NCI-H82 (cell line): ENCODE results near the gene ACAT2.

Source experiments
- DNase-seq: peaks from one replicate; lab custom pipeline; 2025; lab: John Stamatoyannopoulos, UW

The ACAT2 gene

DNA sequence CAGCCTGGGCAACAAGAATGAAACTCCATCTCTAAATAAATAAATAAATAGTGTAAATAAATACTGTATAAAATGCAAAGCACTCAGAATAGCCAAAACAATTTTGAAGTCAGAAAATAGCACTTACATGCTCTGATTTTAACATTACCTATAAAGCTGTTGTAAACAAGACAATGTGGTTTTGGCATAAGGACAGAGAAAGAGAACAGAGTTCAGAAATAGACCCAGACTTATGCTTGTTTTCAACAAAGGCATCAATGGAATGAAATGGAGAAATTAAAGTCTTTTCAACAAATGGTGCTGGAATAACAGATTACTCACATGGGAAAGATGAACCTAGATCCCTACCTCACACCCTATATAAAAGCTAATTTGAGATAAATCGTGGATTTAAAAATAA lies 10.4 kb downstream of the ACAT2 start:
- no peak for DNase-seq

DNA sequence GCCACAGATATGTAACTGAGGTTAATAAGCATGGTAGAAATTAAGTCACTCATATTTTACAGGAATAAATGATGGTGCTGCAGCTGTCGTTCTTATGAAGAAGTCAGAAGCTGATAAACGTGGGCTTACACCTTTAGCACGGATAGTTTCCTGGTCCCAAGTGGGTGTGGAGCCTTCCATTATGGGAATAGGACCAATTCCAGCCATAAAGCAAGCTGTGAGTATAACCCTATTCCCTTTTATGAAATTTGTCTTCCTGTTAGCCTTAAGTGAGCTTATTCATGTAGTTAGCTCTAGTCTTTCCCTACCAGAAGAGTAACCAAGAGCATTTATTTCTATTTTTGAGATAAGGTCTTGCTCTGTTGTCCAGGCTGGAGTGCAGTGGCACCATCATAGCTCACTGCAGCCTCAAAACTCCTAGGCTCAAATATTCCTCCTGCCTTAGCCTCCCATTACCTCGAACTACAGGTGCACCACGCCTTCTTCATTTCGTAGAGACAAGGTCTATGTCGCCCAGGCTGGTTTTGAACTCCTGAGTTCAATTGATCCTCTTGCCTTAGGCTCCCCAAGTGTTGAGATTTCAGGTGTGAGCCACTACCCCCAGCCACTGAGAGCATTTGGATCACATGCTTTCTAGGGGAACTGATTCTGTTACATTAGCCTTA lies 15.5 kb downstream of the ACAT2 start:
- DNase-seq: no peak

DNA sequence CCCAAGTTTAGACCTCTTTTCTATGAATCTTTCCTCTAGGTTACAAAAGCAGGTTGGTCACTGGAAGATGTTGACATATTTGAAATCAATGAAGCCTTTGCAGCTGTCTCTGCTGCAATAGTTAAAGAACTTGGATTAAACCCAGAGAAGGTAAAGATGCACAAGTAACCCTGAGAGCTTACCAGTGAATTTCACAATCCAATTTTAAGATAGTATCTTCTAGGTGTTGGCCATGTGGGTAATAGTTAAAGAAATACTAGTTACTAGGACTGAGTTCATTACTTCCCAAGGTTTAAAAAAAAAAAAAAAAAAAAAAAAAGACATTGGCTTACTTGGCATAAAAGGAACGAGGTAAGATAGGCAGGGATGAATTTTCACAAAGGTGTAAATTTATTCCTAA lies 16.3 kb downstream of the ACAT2 start:
- no peak for DNase-seq

DNA sequence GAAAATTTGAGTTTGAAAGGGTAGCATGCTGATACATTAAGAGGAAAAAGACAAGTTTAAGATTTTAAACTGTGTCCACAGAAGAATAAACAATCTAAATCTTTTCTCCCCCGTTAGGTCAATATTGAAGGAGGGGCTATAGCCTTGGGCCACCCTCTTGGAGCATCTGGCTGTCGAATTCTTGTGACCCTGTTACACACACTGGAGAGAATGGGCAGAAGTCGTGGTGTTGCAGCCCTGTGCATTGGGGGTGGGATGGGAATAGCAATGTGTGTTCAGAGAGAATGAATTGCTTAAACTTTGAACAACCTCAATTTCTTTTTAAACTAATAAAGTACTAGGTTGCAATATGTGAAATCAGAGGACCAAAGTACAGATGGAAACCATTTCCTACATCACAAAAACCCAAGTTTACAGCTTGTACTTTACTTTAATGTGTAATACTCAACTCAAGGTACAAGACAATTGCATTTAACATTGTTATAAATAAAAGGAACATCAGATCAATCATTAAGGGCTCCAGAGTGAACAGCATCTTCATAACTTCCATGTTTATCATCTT lies 16.8 kb downstream of the ACAT2 start:
- peak; percentile 26 for DNase-seq

DNA sequence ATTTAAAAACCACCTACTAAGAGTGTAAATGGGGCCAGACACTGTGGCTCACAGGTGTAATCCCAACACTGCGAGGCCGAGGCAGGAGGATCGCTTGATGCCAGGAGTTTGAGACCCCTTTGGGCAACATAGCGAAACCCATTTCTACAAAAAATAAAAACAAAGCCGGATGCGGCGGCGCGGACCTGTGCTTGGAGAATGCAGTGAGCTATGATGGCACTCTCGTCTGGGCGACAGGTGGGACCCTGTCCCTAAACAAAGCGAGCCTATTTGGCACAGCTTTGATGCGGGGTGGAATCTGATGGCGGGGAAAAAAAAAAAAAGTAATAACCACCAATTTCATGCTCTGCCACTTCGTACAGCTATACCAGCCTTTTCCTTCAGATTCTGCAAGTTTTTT lies 26.4 kb downstream of the ACAT2 start:
- no peak for DNase-seq

DNA sequence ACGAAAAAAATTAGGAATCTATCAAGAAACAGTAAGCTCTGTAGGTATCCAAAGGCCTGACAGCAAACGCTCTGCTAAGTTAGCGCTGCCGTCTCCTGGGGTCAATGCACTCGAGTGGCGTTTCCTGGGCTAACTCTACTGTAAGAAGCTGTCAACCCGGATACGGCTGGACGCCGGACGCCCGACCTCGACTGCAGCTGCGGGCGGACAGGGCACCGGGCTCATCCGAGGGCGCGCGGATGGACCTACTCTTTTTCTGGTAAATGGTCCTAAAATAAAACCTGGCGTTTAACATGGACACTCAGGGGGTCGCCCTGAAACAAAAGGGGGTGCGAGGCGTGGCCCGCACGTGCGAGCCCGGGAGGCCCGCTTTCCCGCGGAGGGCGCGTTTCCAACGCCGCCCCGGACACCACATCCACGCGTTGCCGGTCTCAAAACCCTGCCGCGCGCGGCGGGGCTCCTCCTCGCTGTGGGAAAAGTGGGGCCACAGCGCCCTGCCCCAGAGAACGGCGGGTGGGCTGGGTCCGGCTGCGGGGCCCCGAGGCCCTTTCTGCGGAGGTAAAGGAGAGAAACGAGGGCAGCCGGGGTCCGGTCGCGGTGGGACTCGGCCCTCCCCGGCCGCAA lies 27.0 kb downstream of the ACAT2 start:
- peak; percentile 46 for DNase-seq

DNA sequence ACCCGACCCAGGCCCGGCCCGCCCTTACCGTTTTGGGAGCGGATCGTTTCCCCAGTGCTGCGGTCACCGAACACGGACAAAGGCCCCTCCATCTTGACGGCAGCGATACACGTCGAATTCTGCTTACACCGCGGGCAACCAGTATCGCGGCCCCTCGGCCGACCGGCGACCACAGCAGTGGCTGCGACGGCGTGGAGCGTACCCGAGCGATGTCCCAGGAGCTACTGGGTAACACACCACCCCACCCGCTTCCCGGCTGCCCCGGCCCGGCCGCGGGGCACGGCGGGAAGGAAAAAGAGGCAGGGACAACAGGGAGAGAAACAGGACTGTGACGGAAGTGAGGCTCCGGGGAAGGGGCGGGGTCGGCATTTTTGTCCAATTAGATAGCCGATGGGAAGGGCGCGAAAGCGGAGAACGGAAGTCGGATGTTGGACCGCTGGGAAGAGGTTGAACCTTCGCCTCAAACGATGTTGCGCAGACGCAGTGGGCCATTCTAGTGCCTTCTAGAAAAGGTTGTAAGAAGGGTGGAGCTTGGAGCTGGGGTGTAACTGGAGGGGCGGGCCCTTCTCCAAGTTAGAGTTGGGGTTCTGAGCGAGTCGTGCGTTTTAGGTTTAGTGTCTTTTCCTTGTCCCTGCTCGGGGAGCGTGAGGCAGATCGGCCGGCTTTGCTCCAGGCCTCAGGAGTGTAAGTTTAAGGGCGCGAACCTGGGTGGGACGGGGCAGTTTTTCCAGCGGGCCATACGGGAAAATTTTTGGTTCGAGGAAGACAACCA lies 27.7 kb downstream of the ACAT2 start, which contains the start of gene TCP1:
TSS of gene TCP1 (minus strand) at position 226 of the 772 bp plus-strand sequence. CDS start at position 92, 134 bp downstream.
- DNase-seq: peak; percentile 100

DNA sequence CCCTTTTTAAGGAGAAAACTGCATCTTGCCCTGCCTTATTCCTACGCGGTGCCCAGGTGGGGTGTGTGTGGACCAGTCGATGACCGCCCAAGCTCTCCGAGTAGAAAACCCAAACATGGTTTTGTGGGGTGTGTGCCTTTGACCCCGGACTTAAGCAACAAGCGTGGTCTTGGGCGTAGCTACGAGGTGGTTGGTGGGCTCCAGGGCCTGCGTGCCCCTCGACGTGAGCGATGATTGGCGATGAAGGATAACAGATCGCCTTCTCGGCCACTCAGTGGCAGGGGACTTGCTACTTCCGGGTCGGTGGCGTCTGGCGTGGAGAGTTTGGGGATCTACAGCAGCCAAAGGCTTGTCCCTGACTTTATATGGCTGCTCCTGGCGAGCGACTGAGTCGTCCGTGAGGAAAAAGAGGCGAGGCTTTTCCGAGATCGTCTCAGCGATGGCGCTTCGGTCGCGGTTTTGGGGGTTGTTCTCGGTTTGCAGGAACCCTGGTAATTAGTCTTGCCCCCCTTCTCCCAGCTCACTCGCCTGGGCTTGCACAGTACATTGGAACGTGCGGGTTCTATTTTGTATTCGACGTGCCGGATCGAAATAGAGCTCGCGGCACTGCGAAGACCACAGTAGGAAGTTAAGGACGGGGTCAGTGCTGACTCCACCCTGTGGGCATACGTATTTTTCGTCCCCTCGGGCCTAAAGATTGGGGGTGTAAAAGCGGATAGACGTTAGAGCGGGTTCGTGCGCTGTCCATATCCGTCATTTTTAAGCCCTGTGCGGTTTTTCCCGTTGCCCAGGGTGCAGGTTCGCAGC lies 28.5 kb downstream of the ACAT2 start, which contains the start of gene MRPL18:
TSS of gene MRPL18 (plus strand) at position 319 of the 807 bp plus-strand sequence. CDS start at position 440, 121 bp downstream.
- DNase-seq: peak; percentile 99

DNA sequence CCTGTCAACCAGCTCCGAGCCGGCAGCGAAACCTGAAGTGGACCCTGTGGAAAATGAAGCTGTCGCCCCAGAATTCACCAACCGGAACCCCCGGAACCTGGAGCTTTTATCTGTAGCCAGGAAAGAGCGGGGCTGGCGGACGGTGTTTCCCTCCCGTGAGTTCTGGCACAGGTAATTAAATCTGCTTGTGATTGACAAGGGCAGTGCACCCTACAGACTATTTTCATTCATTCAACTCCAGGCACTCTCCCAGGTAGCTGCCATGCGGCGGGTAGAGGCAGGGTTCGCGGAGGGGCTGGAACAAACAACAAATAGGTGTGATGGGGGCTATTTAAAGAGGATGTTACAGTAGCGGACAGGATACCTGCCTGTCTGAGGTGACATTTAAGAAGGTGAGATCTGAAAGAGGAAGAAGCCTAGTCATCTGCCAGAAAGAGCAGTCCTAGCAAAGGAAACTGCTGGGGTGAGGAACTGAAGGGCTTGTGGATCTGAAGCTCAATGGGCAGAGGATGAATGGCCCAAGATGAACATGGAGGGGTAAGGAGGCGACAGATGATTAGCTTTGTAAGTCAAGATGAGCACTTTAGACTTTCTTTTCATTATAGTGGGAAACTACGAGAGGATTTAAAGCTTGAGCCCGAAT lies 29.2 kb downstream of the ACAT2 start:
- DNase-seq: peak; percentile 47

DNA sequence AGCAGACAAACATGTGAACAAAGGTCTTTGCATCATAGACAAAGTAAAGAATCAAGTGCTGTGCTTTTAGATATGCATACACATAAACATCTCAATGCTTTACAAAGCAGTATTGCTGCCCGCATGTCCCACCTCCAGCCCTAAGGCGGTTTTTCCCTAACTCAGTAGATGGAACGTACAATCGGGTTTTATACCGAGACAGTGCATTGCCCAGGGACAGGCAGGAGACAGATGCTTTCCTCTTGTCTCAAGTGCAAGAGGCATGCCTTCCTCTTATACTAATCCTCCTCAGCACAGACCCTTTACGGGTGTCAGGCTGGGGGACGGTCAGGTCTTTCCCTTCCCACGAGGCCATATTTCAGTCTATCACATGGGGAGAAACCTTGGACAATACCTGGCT lies 33.1 kb downstream of the ACAT2 start:
- peak; percentile 78 for DNase-seq

DNA sequence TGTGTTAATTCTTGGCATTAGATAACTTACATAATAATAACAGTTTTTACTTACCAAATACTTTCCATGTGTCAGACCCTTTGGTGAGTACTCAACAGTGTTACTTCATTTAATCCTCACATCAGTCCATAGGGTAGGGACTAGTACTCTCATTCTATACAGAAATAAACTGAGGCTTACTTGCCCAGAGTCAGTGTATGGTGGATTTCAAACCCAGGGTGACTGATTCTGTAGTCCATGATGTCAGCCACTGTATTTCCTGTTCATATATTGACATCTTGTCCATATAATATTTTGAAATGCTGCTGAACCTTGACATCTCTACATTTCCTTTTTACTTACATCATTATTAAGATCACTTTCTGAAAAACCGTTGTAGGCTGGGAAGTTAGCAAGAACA lies 35.7 kb downstream of the ACAT2 start:
- no peak for DNase-seq

DNA sequence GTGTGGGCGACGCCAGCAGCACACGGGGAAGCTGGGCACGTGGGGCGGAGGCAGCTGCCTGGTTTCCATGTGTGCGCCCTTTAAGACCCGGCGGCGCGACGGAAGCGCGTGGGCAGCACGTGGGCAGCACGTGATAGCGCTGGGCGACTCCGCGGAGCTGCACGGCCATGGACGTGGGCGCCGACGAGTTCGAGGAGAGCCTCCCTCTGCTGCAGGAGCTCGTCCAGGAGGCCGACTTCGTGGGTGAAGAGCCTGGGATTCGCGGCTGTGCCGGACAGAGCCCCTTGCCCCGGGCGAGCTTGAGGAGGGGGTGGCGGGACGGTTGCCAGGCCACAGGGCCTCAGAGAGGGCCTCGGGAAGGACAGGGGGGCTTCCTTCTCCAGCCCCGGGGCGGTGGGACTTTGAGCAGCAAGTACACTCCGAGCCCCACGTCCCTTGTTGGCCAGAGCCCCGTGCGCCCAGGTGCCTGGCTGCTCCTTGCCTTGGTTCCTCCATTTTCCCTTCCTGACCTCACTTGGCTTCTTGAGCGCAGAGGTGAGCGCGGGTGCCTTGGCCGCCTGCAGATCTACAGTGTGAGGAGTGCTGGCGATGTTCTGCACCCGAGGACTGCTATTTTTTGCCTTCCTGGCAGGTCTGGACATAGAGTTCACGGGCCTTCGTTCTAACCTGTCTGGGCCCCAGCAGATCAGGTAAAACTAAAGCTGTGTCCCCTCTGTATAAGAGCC lies 38.5 kb downstream of the ACAT2 start, which contains the start of gene PNLDC1:
TSS of gene PNLDC1 (plus strand) at position 136 of the 725 bp plus-strand sequence. CDS start at position 168, 32 bp downstream.
- no peak for DNase-seq

DNA sequence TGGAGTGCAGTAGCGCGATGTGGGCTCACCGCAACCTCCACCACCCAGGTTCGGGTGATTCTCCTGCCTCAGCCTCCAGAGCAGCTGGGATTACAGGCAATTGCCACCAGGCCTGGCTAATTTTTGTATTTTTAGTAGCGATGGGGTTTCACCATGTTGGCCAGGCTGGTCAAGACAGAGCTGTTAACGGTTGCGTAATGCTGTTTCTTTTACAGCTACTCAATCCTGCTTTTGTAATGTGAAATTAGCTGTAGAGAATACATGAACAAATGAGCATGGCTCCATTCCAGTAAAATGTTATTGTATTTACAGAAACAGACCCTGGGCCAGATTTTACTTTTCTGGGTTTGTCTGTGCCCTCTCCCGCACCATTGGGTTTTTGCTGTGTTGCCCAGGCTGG lies 40.1 kb downstream of the ACAT2 start:
- DNase-seq: no peak

DNA sequence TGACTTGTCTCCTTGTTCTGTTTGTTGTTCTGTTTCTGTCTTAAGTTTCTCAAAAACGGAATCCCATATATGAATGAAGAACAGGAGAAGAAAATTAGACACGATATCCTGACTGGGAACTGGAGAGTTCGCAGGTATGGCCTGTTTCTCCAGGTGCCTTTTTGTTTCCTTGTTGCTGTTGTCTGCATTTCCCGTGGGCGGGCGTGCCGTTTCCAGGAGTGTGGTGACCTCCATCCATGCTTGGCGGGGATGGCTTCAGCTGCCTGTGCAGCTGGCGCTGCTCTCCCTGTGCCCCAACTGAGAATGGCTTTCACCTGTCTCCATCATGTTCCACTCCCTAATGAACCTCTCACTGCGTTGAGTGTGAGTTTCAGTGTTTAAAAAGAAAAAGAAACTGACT lies 42.7 kb downstream of the ACAT2 start:
- DNase-seq: no peak

DNA sequence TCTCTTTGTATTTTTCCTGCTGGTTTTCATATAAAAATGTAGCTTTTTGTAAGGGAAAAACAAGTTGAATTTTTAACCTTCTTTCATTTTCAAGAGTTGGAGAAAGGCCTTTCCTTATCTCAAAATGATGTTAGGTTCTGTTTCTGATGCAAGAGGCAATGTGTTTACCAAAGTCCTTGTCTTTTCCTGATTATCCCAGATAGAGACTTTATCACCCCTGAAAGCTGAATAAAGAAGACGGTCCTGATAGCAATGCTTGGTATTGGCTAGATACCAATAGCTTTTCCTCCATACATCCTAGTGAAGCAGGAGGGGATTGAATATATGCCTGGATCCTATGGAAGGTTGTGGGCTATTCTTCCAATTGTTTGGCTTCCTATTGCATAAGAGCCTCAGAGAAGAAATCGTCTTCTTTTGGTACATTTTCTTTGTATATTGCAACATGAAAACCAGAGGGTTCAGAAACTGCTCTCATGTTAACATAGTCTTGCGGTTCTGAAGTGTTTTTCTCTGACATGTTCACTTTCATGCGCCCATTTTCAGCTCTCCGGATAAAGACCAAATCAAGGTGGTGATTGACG lies 43.7 kb downstream of the ACAT2 start:
- DNase-seq: no peak

DNA sequence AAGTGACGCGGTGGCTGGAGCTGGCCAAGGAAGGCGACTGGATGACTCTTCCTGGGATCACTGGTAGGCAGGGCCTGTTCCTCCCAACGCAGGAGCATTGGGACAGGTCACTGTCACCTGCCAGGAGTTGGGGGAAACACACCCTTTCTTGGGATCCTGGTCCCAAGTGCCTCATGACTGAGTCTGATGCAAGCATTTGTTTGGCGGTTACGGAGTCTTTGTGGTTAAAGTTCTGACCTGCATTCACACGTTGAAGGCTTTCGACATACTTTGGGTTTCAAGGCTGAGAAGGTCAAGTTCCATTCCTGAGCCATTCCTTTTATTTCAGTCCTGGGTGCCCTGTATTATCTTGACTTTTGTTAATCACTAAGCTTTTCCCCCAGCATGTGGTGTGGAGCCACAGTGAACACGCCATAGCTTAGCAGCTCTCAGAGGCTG lies 44.2 kb downstream of the ACAT2 start:
- no peak for DNase-seq

DNA sequence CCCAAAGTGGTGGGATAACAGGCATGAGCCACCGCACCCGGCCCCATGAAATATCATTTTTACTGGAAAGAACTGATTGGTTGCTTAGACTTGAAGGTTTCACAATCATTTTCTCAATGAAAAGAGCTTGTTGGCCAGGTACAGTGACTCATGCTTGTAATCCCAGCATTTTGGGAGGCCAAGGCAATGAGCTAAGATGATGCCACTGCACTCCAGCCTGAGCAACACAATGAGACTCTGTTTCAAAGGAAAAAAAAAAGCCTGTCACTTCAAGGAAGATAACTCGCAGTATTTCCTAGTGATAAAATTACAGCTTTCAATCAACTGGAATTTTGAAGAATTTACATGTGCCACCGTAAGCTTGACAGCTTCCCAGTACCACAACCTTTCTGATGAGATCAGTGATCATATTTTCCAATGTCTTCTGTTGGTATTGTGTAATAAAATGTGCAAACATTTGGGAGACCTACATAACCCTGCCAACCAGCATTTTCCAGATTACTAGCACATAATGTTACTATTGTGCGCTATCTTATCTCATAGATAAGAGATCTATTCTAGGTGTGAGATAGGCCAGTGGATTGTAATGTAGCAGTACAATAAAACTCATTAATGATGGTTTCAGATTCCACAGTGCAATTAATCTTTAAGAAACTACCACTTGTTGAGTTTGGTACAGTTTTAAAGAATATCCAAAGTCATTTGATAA lies 45.5 kb downstream of the ACAT2 start:
- no peak for DNase-seq

DNA sequence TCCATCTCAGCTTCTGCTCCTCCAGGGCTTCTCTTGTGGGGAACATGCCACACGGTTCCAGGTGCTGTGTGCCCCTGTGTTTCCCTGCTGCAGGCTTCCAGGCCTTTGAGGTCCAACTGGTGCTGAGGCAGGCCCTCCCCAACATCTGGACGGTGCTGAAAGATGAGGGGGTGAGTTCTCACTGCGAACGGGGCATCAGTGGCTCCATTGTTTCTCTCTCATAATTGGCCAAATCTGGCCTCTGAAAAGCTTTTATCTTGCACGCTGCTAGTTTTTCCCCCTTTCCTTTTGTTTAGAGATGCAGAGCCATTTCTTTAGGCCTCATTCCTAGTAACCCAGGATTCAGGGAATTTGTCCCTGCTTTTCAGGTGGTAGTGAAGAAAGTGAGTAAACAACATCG lies 46.8 kb downstream of the ACAT2 start:
- DNase-seq: no peak

DNA sequence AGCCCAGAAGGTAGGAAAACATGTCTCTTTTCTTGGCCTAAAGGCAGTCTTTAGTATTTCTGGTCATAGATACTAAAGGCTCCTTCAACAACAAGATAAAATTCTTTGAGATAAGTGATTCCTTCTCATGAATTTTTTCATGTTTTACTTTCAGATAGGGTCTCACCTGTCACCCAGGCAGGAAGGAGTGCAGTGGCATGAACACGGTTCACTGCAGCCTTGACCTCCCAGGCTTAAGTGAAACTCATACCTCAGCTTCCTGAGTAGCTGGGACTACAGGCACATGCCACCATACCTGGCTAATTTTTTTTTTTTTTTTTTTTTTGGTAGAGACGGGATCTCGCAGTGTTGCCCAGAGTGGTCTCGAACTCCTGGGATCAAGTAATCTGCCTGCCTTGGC lies 47.3 kb downstream of the ACAT2 start:
- DNase-seq: no peak
